Activated gamma-delta T cell (primary cell): ENCODE data around the gene C5orf15.
"Not testable (repeated sequence)": the region's sequence is repeated elsewhere in the genome, so short reads cannot be mapped to it uniquely, and the experiment has no call there.

Source experiments
- DNase-seq: peaks from one replicate; lab custom pipeline; 2025; lab: John Stamatoyannopoulos, UW

Gene C5orf15

DNA sequence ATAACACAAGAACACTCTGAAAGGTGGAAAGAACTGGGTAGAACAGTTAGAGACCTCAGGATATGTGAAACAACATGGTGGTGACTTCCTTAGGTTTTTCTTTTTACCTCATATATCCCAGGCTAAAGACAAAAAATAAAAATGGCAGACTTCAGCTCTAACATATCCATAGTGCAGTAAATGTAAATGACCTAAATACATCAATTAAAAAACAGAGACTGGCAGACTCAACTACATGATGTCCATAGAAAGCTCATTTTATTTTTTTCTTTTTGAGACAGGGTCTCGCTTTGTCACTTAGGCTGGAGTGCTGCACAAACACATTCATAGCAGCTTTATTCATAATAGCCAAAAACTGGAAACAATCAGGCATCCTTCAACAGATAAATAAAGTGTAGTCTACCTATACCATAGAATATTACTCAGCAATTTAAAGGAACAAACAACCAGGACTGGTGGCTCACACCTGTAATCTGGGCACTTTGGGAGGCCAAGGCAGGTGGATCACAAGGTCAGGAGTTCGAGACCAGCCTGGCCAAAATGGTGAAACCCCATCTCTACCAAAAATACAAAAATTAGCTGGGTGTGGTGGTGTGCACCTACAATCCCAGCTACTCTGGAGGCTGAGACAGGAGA, 4.8 kb downstream of the C5orf15 start:
- no peak for DNase-seq

DNA sequence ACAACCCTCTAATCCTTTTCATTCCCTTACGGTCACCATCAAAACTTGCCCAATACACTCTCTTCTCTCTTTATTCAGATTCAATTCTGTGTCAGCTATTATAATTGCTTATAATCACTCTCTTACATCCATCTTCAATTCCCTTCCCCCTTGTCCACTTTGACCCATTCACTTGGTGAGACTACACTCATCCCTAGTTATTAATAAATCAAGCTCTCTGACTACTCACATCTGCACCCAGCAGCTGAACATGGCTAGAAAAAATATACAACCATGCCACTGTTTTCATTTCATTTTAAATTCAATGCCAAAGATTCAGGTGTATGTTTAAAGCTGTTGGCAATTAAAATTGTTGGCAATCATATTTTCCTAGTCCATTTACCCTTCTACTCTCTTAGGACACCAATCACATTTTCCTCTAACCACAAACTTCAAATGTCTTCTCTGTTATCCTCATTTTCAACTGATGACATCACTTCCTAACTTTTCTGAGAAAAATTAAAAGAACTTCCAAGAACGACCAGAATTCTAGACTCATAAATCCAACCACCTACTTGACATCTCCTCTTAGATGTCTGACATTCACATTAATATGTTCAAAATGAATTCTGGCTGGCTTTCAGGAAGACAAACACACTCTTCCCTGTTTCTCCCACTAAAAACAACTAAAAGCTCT, 5.5 kb downstream of the C5orf15 start:
- no peak for DNase-seq

DNA sequence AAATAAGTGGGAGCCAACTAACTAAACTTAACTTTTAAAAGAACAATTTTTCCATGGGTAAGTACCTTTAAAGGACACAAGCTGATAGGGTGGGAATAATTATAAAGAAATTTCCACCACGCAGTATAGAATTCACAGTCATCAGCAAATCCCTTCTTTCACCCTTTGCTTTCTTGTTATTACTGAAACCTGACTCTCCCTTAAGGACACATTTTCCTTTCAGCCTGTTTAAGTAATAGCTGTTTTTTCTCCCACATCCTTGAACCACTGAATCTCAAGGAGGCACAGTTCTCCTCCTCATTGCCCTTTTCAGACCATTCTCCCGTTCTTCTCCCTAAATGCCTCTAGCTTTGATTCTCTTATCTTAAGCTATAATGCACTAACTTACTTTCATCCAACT, 6.3 kb downstream of the C5orf15 start:
- DNase-seq = no peak

DNA sequence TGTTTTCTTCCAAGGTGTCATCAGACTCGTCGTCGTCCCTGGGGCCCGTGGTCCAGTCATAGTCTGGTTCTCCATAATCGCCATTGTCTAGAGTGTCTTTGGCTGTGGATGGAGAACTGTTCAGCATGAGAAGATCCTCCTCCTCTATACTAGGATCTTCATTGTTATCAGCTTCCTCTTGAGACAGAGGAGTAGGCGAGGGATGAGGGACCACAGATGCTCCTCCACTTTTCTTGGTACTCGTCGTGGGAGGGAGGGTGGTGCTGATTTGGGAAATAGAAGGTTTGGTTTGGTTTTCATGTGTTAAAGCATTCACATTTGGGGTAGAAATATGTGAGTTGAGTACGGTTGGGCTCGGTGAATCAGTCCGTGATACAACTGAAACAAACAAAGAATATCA, 8.8 kb downstream of the C5orf15 start:
- no peak for DNase-seq

DNA sequence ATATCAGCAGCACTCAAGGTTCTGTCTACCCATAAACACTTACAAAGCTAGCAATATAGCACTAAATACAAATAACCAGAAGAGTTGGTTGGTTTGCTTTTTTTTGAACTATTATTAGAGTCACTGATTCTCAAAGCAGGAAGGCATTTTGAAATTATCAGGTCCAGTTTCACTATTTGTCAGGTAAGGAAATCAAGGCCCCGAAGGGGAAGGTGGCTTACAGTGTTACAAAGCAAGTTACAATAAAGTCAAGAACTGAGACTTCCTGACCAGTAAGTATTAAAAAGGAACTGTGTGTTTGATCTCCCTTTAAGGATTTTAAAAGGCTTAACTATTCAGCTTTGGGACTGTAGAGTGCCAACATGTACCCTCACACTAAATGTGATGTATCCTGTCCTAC, 10.8 kb downstream of the C5orf15 start:
- DNase-seq = no peak

DNA sequence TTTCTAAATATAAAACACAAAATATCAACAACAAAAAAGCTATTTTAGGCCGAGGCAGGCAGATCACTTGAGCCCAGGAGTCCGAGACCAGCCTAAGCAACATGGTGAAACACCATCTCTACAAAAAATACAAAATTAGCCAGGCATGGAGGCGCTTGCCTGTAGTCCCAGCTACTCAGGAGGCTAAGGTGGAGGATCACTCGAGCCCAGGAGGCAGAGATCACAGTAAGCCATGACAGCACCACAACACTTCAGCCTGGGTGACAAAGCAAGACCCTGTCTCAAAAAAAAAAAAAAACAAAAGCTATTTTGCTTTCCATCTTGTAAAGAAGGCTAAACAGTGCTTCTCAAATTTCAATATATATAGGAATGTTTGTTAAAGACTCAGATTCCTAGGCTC, 11.3 kb downstream of the C5orf15 start:
- no peak for DNase-seq

DNA sequence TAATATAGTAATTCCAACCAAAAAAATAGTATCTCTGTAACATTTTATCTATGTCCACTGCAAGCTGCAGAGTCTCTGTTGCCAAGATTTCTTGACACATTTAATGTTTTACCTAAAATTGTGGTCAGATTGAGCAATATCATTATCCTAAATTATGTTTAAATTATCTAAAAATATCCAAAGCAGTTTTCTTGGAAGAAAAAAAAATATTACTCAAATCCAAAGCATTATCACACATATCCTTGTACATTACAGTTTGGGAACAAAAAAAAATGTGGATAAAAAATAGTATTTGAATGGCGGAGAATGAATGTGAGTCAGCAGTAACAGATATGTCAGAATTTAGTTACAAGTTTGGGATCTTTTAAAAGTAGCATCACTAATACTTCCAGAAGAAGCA, 12.2 kb downstream of the C5orf15 start:
- DNase-seq = not testable (repeated sequence)

DNA sequence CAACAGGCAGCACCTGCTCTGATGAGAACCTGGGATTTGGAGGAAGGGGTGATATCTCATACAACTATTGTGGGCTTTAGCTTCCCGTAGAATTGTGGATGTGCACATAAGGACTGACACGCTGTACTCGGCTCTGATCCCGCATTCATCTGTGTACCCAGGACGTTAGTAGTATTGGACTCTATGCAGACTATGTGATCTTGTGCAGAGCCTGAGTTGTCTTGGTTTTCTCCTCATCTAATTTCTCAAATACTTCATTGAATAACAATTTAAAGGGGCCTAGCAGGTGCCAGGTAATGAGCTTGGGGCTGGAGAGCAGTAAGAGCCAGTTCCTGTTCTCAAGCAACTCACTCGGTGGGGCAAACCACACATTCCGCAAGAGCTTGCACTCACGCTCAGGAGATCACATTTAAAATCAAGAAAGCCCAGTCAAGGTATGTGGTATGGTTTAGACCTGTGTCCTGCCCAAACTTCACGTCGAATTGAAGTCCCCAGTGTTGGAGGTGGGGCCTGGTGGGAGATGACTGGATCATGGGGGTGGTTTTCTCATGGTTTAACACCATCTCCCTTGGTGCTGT, 14.8 kb downstream of the C5orf15 start:
- no peak for DNase-seq

DNA sequence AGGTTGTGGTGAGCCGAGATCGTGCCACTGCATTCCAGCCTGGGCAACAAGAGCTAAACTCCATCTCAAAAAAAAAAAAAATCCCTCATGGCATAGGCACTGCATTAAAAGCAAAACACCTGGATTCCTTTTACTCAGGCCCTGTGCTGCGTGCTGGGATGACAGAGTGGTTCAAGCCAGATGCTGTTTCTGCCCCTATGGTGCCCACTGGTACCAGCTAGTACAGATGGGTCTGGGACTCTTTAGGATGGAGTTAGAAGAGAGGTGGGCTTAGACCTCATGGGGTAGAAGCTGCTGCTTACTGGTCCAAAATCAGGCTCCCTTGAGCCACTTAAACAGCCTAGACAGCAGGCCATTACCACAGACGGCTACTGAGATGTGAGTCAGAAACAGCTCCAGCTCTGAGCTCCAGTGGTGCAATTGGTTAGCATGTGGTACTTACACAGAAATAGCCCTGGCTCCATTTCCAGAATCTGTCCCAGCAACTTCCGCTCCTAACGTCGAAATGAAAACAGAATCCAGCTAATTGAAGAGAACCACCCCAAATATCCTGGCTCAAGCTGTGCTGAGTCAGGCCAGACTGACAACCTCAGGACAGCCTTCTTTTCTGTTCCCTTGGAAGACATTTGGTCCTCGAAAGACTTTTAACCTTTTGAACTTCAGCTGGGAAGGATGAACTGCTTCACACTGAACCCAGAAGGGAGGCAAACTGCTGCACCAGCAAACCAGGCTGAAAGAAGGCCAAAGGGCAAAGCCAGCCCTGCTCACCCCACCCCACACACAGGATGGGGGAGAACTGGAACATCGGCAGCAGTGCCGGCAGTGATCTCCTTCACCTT, 15.5 kb downstream of the C5orf15 start:
- no peak for DNase-seq

DNA sequence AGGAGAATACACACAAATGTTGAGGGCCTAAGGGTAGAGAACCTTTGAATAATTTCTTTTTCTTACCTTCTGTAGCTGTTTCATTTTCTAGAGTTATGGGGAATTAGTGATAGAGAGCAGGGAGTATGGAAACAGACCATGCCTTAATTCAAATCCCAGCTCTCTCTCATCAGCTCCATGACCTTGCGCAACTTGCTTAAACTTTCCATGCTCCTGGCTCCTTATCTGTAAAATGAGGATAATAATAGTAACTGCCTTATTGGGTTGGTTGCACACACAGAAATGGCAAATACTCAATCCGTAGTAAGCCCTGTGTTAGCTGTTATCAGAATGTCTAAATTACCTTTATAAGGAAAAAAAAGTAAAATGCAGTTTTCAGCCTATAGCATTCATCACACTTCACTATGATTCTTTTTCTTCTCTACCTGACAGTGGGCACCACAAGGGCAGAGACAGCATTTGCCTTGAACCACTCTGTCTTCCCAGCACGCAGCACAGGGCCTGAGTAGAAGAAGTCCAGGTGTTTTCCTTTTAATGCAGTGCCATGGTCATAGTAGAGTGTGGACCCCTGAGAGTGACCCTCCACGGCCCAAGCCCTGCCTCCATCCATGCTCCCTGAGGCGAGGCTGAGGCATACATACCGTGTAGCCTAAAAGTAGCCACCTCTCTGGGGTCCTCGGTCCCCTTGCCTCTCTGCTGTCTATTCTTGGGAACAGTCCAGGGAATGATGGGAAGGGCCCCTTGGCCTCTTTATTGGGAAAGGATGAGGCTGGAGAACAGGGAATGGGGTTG, 17.4 kb downstream of the C5orf15 start:
- no peak for DNase-seq

DNA sequence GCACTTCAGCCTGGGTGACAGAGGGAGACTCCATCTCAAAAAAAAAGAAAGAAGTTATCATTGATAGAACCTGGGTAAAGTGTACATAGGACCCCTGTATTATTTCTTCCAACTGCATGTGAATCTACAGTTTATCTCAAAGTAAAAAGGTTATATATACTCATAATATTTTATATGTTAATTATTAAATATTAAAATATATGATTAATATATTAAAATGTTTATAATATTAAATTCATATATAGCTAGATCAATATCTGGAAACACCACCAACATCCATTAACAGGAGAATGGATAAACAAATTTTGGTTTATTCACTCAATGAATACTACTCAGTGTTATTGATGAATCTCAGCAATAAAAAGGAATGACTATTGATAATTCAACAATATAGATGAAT, 19.7 kb downstream of the C5orf15 start:
- DNase-seq = no peak

DNA sequence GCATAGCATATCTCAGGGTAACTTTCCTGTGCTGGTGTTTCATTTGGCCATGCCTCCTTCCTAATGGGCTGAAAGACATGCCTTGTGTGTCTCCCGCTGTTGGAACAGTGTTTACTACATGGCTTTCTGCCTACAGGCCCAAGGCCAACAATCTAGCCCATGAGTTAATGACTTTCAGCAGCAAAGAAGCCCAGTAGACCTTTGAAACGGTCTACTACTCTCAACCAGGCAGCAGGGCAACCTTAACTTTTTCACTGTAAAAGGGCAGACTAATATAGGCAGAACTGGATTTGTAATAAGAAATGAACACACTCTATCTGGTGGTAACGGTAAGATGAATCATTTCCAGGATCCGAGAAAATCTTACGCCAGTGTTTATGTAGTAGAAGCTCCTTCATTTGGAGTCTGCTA, 21.0 kb downstream of the C5orf15 start:
- DNase-seq = no peak

DNA sequence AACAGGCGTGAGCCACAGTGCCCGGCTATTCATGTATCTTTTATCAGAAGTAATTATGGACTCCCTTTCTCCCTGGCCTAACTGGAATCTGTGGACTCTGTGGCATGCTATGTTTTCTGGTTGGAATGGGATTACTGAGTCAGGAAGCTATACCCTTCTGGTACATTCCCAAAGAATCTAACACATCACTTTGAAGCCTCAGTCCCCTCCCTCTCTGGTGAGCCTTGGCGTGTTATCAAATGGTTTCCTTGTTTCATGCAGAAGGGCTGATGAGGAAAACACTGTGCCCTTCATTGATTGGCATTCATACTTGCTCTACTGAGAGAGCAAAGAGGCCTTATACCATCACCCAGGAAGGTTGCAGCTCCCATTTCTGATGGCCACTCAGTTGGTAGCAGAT, 22.9 kb downstream of the C5orf15 start:
- DNase-seq = no peak

DNA sequence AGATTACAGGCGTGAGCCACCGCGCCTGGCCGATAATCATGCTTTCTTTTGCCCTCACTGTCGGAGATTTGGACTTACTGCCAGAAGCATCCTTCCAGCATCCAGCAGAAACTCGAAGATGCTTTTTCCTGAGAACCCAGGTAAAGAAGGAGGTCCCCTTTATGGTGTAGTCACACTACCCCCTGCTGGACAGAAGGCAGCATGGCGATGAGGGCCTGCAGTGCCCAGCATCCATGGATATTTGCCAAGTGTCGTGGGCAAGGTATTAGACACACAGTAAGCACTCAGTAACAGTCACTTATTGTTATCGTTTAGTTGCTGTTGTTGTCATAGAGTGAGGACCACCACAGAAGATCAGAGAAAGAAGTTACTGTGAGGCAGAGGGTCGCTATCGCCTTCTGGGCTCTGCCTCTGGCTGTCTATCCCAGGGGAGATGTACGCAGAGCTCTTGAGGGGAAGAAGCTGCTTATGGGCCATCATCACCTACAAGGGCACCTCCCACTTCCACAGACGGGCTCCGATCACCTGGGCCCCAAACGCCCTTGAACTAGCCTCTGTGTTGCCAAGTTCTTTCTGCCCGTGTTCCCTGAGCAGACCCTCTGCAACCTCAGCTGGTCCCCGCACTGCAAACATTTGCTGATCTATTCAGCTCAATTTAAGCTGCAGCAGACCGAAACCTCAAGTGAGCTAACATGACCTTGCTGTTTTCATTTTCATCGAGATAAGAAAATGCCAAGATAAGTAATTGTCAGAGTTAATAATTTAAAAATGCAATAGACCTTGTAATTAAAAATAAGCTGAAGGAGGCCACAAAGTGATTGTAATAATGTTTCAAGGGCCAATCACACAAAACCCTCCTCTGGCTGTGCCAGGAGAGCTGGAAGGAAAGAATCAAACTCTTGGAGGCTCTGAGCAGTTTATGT, 23.9 kb downstream of the C5orf15 start:
- DNase-seq = no peak

DNA sequence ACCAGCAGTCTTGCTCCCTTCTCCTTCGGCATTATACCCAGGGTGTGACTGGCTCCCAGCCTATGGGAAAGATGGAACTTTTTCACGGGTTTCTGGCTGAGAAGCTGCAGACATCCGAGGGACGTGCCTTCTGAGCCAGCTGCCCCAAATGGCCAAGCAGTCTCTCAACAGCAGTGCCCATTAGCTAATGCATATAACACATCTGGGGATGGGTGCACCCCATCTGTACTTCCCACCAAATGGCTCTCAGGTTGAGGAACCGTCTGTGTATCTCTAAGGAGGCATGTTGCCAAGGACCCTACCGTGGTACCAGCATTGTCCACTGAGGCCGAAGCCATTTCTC, 25.0 kb downstream of the C5orf15 start:
- DNase-seq = no peak

DNA sequence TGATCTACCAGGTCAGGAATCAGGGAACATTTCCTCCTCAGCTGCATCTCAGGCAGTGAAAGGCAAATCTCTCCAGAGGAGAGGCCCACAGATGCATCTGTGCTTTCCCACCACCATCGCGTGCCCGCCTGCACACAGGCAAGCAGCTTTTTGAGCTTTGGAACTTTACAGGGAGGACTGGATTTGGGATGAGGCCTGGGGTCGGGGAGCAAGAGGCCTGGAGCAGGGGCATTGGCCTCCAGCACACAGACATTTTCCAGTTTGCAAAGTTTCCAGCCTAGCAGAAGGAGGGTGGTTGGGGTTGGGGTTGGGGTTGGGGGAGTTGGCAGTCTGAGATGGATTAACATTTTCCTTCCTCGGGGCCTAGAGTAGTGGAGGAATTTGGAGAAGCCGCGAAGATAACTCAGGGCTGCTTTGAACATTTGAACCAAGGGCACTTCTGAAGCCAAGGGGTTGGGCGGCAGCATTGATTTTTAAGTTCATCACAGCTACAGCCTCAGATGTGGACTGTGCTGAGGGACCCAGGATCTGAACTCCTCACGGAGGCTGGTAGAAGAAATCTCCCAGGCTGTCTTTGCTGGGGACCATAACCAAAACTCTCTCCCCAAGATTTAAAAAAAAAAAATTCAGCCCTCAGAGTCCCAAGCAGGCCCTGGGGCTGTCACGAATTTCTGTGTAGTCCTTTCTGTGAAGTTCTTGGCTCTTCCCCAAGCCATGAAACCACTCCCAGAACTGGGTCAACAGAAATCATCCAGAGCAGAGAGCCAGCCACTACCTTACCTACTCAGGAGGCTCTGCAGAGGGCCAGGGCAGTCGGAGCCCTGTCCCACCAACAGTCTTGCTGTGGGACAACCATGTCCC, 25.6 kb downstream of the C5orf15 start:
- no peak for DNase-seq

DNA sequence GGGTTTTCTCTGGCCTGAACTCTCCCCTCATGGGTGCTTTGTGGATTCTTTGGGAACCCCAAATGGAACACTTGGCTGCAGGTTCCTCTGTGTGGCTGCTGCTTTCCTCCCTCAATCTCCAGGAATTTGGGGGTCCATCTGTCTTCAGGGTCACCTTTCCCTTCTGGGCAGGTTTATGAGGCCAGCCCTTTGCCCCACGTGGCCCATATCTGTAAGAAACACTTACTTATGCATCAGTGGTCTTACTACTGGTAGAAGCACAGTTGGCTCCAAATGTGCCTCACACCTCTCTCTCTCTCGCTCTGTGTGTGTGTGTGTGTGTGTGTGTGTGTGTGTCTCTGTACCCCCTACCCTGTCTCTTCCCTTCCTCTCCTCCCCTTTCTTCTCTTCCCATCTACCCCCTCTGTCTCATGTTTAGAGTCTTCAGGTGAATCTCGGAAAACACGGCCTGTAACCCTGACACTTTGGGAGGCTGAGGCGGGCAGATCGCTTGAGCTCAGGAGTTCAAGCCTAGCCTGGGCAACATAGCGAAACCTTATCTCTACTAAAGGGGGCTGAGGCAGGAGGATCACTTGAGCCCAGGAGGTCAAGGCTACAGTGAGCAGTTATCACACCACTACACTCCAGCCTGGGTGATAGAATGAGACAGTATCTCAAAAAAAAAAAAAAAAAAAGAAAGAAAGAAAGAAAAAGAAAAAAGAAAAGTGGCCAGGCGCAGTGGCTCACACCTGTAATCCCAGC, 26.8 kb downstream of the C5orf15 start:
- DNase-seq = no peak

DNA sequence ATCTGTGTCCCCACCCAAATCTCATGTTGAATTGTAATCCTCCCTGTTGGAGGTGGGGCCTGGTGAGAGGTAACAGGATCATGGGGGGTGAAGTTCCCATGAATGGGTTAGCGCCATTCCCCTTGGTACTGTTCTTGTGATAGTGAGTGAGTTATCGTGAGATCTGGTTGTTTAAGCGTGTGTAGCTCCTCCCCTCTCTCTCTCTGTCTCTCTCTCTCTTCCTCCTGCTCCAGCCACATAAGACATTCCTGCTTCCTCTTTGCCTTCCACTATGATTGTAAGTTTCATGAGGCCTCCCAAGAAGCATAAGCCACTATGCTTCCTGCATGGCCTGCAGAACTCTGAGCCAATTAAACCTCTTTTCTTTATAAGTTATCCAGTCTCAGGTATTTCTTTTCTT, 28.8 kb downstream of the C5orf15 start:
- no peak for DNase-seq

DNA sequence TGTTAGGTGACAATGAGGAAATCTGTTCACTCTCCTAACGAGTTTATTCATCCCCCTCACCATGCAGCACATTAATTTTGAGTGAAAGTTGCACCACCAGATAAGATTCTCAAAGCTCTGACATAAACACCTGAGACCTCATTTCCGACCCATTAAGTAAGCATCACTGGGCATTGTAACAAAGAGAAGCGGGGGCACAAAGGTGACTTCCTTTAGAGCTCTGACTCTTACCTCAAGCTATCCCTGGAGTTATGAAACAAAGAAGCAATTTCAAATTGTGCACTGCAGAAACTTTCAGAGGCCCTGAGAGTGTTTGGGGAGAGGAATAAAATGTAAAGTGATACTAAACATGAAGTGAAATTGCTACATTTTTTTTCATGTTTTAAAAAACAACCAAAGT, 29.5 kb downstream of the C5orf15 start:
- DNase-seq = no peak
